HEK293T (cell line): ENCODE measurements around the gene TBX2.

Source experiments
- ARNT ChIP-seq: fragments of 450-650 bp; IDR thresholded peaks from 2 replicates; pipeline ENCODE4 v1.6.1; 2017; ENCODE audit warnings: mild to moderate bottlenecking
- BHLHE40 ChIP-seq: fragments of 450-650 bp; IDR thresholded peaks from 2 replicates; pipeline ENCODE4 v1.6.1; 2016; ENCODE audit warnings: mild to moderate bottlenecking, moderate library complexity, borderline replicate concordance
- ELF4 ChIP-seq: fragments of 450-650 bp; IDR thresholded peaks from 2 replicates; pipeline ENCODE4 v1.6.1; 2017; ENCODE audit warnings: antibody characterized with exemption
- FOXA1 ChIP-seq: fragments of 450-650 bp; IDR thresholded peaks from 2 replicates; pipeline ENCODE4 v1.6.1; 2016; ENCODE audit warnings: mild to moderate bottlenecking
- FOXK2 ChIP-seq: fragments of 450-650 bp; IDR thresholded peaks from 2 replicates; pipeline ENCODE4 v1.6.1; 2016; ENCODE audit warnings: mild to moderate bottlenecking
- FOXM1 ChIP-seq: fragments of 450-650 bp; IDR thresholded peaks from 2 replicates; pipeline ENCODE4 v1.6.1; 2017; ENCODE audit warnings: mild to moderate bottlenecking, borderline replicate concordance
- HDGF ChIP-seq: fragments of 450-650 bp; IDR thresholded peaks from 2 replicates; pipeline ENCODE4 v1.6.1; 2017; ENCODE audit warnings: antibody characterized with exemption, borderline replicate concordance
- NFRKB ChIP-seq: fragments of 450-650 bp; IDR thresholded peaks from 2 replicates; pipeline ENCODE4 v1.6.1; 2016; ENCODE audit warnings: mild to moderate bottlenecking, moderate library complexity
- PKNOX1 ChIP-seq: fragments of 450-650 bp; IDR thresholded peaks from 2 replicates; pipeline ENCODE4 v1.6.1; 2016
- SP1 ChIP-seq: fragments of 450-650 bp; IDR thresholded peaks from 2 replicates; pipeline ENCODE4 v1.6.1; 2017
- TARDBP ChIP-seq: fragments of 450-650 bp; IDR thresholded peaks from 2 replicates; pipeline ENCODE4 v1.6.1; 2016
- ZNF384 ChIP-seq: fragments of 450-650 bp; IDR thresholded peaks from 2 replicates; pipeline ENCODE4 v1.6.1; 2016

DNA sequence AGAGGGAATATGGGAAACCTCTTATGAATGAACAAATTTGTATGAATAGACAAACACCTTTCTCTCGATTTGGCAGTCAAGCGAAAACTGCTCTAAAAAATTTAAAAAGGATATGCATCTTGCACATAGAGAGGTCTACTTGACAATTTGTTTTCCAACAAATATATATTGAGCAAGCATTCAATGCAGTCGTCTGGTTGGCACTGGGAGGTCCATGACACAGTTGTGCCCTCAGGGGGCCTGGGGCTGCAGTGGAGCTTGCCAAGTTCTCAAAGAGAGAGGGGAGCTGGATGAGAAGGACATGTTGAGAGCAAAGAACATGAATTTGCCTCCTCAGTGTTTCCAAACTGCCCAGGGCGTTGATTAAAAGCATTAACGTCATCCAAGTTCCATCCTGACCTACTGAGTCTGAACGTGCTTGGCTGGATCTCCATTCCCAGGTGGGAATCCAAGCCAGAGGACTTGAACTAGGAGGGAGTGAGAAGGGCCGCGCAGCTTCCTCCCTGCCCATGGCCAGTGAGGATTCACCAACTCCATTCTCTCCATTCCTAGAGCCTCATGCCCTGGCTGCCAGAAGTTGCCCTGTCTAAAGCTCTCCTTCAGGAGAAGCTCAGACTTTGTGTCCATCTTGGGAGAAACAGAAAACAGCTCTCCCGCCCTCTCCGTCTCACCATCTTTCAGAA is 24.5 kb downstream of the TBX2 start:
- TF ChIP-seq ZNF384: no peak
- TF ChIP-seq FOXK2: no peak
- TF ChIP-seq FOXM1: no peak
- TF ChIP-seq BHLHE40: no peak
- no peak for TF ChIP-seq ELF4
- TF ChIP-seq PKNOX1: no peak
- no peak for TF ChIP-seq SP1
- no peak for TF ChIP-seq HDGF
- TF ChIP-seq TARDBP: no peak
- TF ChIP-seq NFRKB: no peak
- no peak for TF ChIP-seq FOXA1
- no peak for TF ChIP-seq ARNT
